Posterior cingulate gyrus (tissue), 11 donors: ENCODE data around the gene SLC22A2.
A peak's percentile ranks its signal among the peaks of the same experiment; 100 is the strongest.

Experiments
- DNase-seq, 10 donors: peaks; one replicate each; pipeline versions ENCODE4 v3.0.0 to v3.0.0-alpha.2; 2020 to 2021; ENCODE audit warnings: mixed read lengths in 3 of 10
- intact Hi-C: fragments of 100-400 bp; cut with DNase I; formaldehyde crosslinking; loops from one replicate; pipeline ENCODE4 v1.15.1; 2023

The SLC22A2 gene

GRCh38 chr6:160218810-160219209 is 39.8 kb downstream of the SLC22A2 start:
- DNase-seq, result no peak
- intact Hi-C loops, result no loop called here

DNA sequence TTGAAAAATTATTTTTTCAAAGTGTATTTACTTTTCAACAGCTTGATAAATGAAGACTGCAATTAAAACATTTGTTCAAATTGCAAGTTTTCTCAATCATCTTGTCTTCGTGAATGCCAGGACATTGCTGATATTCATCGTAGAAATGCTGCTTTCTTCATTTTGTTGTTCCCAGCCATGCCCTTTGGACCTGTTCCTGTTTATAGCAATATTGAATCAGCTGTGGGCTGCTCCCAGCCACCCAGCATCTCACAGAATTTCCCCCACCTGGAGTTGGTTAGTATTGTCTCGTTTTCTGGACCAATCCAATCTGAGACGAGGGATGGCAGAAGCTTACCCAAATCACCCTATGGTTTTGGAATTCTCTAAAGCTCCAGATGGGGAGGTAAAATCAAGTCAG is 40.8 kb downstream of the SLC22A2 start:
- no peak for DNase-seq
- intact Hi-C loops, result no loop called here

GRCh38 chr6:160217073-160217472 is 41.5 kb downstream of the SLC22A2 start:
- intact Hi-C loops, result no loop called here
- DNase-seq, result no peak

DNA sequence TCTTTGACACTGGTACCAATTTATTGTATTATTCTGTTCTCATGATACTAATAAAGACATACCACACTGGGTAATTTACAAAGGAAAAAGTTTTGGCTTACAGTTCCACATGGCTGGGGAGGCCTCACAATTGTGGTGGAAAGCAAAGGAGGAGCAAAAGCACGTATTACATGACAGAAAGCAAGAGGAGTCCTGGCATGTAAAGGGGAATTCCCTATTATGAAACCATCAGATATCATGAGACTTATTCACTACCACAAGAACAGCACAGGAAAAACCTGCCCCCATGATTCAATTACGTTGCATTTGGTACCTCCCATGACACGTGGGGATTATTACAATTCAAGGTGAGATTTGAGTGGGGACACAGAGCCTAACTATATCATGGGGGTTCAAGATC is 43.4 kb downstream of the SLC22A2 start:
- intact Hi-C loops, result no loop called here
- no peak for DNase-seq

DNA sequence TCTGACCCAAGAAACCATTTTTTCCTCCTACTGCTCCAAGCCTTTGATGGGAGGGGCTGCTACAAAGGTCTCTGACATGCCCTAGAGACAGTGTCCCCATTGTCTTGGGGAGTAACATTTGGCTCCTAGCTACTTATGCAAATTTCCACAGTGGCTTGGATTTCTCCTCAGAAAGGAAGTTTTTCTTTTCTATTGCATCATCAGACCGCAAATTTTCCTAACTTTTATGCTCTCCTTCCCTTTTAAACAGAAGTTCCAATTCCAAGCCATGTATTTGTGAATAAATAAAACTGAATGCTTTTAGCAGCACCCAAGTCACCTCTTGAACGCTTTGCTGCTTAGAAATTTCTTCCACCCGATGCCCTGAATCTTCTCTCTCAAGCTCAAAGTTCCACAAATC is 51.0 kb downstream of the SLC22A2 start:
- intact Hi-C loops, result no loop called here
- DNase-seq, result no peak

DNA sequence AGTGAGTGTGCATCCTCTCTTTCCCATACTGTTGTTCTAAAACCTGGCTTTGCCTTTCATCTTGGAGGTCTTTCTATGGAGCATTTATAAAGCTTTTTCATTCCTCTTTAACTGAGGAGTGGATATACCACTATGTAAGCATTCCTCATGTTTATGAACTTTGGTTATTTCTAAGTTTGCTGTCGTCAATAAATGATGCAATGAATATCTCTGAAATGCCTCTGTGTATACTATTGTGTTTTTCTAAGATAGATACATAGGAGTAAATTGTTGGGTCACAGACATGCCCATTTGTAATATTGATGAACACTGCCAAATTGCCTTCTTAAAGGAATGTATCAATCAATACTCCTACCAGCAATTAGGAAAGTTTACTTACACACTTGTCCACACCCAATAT is 53.9 kb downstream of the SLC22A2 start:
- intact Hi-C loops, result no loop called here

DNA sequence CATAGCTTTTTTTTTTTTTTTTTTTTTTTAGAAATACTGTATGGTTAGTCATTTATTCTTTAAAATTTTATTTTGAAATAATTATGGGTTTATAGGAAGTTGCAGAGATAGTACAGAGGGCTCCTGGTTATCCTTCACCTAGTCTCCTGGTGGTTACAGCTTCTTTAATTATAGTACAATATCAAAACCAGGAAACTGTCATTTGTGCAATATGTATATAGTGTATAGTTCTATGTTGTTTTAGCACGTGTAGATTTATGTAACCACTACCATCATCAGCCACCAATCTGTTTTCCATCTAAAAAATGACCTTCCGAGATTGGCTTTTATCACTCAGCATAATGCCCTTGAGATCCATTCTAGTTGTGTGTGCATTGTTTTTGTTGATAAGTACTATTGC is 54.7 kb downstream of the SLC22A2 start:
- intact Hi-C loops, result no loop called here
- DNase-seq, result no peak

More for the DNA sequence above, 53.9 kb downstream of the SLC22A2 start:
- DNase-seq, result no peak

- no peak for DNase-seq
- intact Hi-C loops, result no loop called here
Measured at GRCh38 chr6:160203522-160203921, 55.1 kb downstream of the SLC22A2 start.

DNA sequence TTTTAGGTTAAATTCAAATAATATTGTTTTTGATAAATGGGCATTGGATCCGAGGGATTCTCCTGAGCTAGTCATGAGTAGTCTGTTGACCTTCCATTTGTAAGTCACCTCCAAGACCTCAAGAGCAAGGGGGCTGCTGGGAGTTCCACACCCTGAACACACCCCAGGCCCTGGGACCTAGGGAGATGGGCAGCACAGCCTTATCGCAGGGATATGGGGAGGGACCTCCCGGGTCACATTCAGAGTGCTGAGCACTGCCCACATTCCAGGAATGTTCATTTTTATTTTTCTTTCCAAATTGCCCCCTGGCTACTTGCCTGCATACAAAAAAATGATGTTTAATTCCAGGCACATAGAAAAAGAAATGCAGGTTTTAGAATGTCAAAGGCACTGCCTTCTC is 55.5 kb downstream of the SLC22A2 start:
- intact Hi-C loops, result no loop called here
- peak in 1 of 10 donors; percentile 41 for DNase-seq

DNA sequence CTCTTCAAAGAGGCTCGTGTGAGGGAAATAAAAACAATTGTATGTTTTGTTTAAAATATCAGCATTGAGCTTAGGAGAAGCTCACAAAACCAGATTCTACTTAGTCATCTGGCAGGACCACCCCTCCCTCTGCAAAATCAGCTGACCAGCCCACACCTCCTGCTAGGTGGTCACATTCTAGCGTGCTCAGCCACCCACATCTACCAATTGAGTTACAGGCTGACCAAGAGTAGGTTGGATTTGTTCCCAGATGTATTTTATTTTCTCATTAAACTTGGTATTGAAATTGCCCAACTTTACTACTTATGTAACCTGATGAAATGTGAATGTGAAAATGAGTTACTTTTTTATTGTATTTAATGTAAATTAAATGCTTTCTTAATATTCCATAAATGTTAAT is 56.2 kb downstream of the SLC22A2 start:
- intact Hi-C loops, result no loop called here
- no peak for DNase-seq

DNA sequence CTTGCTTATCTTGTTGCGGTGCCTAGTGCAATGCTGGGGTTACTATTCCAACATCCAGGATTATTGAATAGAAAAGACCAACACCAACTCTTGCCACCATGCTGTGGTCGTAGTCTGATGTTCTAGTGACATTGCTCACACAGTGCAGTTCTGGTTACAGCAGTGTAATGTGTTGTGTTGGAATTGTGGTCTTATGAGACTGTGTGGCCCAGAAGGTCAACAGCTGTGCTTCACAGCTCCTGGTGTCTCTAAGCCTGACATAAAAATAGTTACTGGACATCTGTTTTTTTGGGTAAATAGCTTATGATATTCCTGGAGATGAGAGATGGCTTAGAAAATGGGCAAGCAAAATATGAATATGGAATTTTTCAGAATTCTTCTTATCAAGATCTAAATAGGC is 57.6 kb downstream of the SLC22A2 start:
- no peak for DNase-seq
- intact Hi-C loops, result no loop called here

- intact Hi-C loops, result no loop called here
- no peak for DNase-seq
Measured at GRCh38 chr6:160198606-160199211, 59.9 kb downstream of the SLC22A2 start.

DNA sequence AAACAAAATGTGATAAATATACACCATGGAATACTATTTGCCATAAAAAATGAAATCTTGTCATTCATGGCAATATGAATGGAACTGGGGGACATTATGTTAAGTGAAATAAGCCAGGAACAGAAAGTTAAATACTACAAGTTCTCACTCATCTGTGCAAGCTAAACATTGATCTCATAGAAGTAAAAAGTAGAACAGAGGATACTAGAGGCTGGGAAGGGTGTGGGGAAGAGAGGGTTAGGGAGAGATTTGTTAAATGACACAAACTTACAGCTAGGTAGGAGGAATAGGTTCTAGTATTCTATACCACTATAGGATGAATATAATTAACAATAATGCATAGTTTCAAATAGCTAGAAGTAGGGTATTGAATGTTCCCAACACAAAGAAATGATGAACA is 61.0 kb downstream of the SLC22A2 start:
- no peak for DNase-seq
- intact Hi-C loops, result no loop called here

- intact Hi-C loops, result no loop called here
Measured at GRCh38 chr6:160194808-160195207, 63.8 kb downstream of the SLC22A2 start.

GRCh38 chr6:160192840-160193239 is 65.8 kb downstream of the SLC22A2 start:
- intact Hi-C loops, result no loop called here
- DNase-seq, result no peak

More at GRCh38 chr6:160194808-160195207, 63.8 kb downstream of the SLC22A2 start:
- no peak for DNase-seq

DNA sequence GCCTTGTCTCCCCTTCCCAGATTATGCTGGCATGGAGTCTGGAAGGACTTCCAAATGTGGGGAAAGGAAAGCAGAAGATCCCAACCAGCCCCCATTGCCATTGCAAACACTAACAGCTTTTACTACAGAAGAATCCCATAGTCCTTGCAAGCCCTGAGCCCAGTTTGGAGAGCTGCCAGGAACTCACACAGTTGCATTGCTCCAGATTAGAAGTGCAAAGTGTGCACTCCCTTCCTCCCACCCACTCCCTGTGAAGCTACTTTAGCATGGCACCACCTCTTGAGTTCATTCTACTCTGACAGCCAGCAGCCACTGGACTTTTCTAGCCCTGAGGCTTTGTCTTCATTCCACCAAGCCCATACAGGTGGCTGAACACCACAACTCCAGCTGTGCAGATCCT is 67.6 kb downstream of the SLC22A2 start:
- intact Hi-C loops, result no loop called here
- no peak for DNase-seq

DNA sequence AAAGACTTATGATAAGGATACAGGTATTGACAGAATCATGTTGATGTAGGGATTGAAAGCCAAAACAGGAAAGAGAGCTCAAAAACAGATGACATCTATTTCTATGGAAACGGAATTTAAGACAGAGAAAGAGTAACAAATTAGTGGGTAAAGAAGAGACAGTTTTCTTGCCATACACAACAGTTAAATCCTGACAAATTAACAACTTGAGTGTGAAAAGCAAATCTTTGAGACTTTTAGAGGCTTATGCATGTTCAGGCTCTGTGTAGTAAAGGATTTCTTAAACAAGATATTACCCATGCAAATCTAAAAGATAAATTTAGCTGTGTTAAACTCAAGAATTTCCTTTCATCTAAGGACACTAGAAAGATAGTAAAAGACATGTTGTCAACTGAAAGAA is 68.5 kb downstream of the SLC22A2 start:
- DNase-seq, result no peak
- intact Hi-C loops, result no loop called here

DNA sequence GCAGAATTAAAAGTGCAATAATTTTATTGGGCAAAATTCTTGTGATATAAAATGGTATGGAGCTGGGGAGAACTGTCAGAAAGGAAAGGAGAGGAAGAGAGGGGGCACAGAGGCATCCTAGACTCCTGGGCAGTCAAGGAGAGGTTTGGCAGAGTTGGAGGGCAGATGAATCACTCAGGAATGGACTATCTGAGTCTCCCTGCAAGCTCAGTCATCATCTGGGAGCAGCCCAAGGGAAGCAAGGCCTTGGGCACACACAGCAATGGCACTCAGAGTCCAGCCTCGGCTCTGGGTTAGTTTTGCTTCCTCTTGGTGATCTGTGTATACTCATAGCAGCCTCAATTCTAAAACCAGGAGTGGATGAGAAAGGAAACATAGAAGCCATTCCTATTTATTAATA is 69.8 kb downstream of the SLC22A2 start:
- intact Hi-C loops, result no loop called here
- no peak for DNase-seq

- DNase-seq, result no peak
- intact Hi-C loops, result no loop called here
Measured at GRCh38 chr6:160180706-160181105, 77.9 kb downstream of the SLC22A2 start.

DNA sequence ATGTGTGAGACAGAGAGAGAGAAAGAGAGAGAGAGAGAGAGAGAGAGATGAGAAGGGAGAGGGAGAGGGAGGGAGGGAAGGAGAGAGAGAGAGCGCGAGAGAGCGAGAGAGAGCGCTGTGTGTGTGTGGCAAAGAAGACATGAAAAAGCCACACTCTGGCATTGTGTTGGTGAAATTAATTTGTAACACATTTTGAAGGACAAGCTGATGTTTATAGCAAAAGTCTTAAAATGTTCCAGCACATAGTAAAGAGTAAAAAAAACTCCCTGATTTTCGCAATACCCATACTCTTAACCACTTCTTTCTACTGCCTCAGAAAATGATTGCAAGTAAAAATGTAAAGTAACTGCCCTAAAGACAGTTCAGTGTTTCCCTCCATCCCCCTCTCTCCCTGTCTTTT is 80.3 kb downstream of the SLC22A2 start:
- intact Hi-C loops, result no loop called here
- DNase-seq, result no peak

DNA sequence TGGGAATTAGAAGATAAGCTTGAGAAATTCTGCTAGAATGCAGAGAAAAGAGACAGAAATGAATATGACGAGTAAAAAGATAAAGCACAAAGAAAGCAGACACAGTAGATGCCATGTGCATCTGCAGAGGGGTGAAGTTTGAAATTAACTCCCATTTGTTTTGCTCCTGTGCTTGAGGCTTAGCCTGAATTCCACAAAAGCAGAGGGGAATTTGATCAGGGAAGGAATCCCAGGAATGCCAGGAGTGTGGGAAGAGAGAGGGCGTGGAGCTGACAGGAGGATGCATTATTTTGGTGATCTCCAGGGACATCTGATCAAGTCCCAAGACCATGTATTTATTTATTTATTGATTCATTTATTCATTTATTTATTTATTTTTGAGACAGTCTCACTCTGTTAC is 81.4 kb downstream of the SLC22A2 start:
- no peak for DNase-seq
- intact Hi-C loops, result no loop called here

GRCh38 chr6:160174681-160175080 is 83.9 kb downstream of the SLC22A2 start:
- no peak for DNase-seq
- intact Hi-C loops, result no loop called here

DNA sequence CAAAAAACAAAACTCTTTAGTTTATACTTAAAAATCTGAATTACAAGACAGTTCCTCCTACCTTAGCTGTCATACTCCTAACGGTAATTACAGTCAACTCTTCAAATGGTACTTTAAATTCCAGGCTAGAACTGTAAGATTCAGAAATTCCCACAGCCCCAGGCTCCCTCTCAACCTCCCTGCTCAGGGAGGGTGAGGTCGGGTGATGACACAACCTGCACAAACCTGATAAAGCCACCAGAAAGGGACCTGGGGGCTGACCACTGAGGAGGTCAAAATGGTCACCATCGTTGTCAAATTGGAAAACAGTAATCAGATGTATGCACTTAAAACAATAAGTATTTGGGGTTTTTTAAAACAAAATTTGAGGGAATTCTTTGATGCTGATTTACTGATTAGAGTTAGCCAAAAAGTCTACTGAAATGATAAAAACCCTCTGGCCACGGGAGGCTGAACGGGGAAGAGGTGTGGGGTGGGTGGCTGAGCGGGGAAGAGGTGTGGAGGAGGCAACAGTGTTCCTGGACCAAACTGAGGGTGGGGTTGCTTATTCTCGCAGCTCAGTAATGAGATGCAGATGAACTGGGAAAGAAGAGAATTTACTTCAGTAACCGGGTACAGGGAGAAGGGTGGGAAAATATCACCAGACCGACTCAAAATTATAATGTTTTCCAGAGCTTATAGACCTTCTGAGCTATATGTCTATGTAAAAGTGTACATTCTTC is 84.7 kb downstream of the SLC22A2 start:
- intact Hi-C loops, result no loop called here
- no peak for DNase-seq
